Keratinocyte (primary cell): ENCODE measurements around the gene BABAM2. TPM values are rescaled to one million over a fixed set of nuclear protein-coding genes. Genes with fewer than 3 reads are reported as not detected.

Experiments used
- DNase-seq: peaks from one replicate; pipeline ENCODE4 v3.0.0-alpha.2; 2011; ENCODE audit warnings: low read depth, missing footprints, low spot score
- FAIRE-seq: peaks from 2 replicates; lab custom pipeline; 2011; peaks lifted over from hg19 to GRCh38; lab: Jason Lieb, UNC
- H2AFZ ChIP-seq: 2 replicates; pipeline ENCODE4 v1.6.0; 2012; ENCODE audit warnings: low read length, control low read depth, inconsistent platforms; ENCODE audit not compliant: control insufficient read depth
- H3K27ac ChIP-seq: 2 replicates; pipeline ENCODE4 v1.5.1; 2011; ENCODE audit warnings: low read length; ENCODE audit not compliant: control insufficient read depth, insufficient read depth
- H3K27me3 ChIP-seq: 3 replicates; pipeline ENCODE4 v1.6.0; 2011; ENCODE audit warnings: low read length; ENCODE audit not compliant: control insufficient read depth, insufficient read depth; ENCODE audit errors: extremely low read depth
- H3K36me3 ChIP-seq, 2 experiments: 2 replicates in 1 of 2; 3 replicates in 1 of 2; pipeline ENCODE4 v1.5.1; 2011; ENCODE audit warnings: low read length in 2 of 2, mild to moderate bottlenecking in 1 of 2; ENCODE audit not compliant: control insufficient read depth in 2 of 2, insufficient read depth in 2 of 2; ENCODE audit errors: extremely low read depth in 1 of 2
- H3K4me1 ChIP-seq: 3 replicates; pipeline ENCODE4 v1.5.1; 2011; ENCODE audit warnings: low read length; ENCODE audit not compliant: control insufficient read depth, insufficient read depth; ENCODE audit errors: extremely low read depth
- H3K4me2 ChIP-seq: 3 replicates; pipeline ENCODE4 v1.6.0; 2011; ENCODE audit warnings: low read depth, low read length; ENCODE audit not compliant: control insufficient read depth, insufficient read depth; ENCODE audit errors: extremely low read depth
- H3K4me3 ChIP-seq, 3 experiments: fragments of 200-600 bp in 1 of 3; sonication (generic) in 1 of 3; 2 replicates in 2 of 3; 3 replicates in 1 of 3; pipeline ENCODE4 v1.5.1; 2011 to 2016; ENCODE audit warnings: low read length in 3 of 3, mild to moderate bottlenecking in 3 of 3, control low read depth in 2 of 3, inconsistent platforms in 1 of 3, low read depth in 1 of 3, mixed read lengths in 1 of 3, mixed run types in 1 of 3, moderate library complexity in 1 of 3; ENCODE audit not compliant: control insufficient read depth in 2 of 3, insufficient read depth in 2 of 3; ENCODE audit errors: extremely low read depth in 1 of 3
- H3K79me2 ChIP-seq: 2 replicates; pipeline ENCODE4 v1.6.0; 2012; ENCODE audit warnings: low read length; ENCODE audit not compliant: control insufficient read depth, insufficient read depth
- H3K9ac ChIP-seq: 3 replicates; pipeline ENCODE4 v1.6.0; 2011; ENCODE audit warnings: low read length; ENCODE audit not compliant: control insufficient read depth, insufficient read depth; ENCODE audit errors: extremely low read depth
- H3K9me1 ChIP-seq: 3 replicates; pipeline ENCODE4 v1.6.0; 2011; ENCODE audit warnings: low read length; ENCODE audit not compliant: control insufficient read depth, insufficient read depth; ENCODE audit errors: extremely low read depth
- H3K9me3 ChIP-seq: 2 replicates; pipeline ENCODE4 v1.5.1; 2012; ENCODE audit warnings: low read depth, low read length; ENCODE audit not compliant: control insufficient read depth
- H4K20me1 ChIP-seq: 3 replicates; pipeline ENCODE4 v1.6.0; 2011; ENCODE audit warnings: low read length; ENCODE audit not compliant: control insufficient read depth, insufficient read depth; ENCODE audit errors: extremely low read depth
- EZH2 ChIP-seq: IDR thresholded peaks from one replicate; pipeline ENCODE4 v1.6.1; 2012; ENCODE audit warnings: inconsistent platforms, mild to moderate bottlenecking, low read length, moderate library complexity
- dilution Hi-C: fragments of 300-500 bp; cut with MboI; formaldehyde crosslinking; loops from one replicate; pipeline ENCODE4 v1.7.0; 2020; ENCODE audit warnings: low sequenced_read_pairs; ENCODE audit not compliant: extremely low pct_ligation_motif_present
- polyA plus RNA-seq, 5 experiments: library from polyadenylated mRNA; depleted of rRNA in 3 of 5; stranded (reverse) in 3 of 5; stranded (forward) in 1 of 5; unstranded in 1 of 5; fragments of >200 nt; gene quantifications; 1 replicate in 1 of 5; 2 replicates in 3 of 5; 3 replicates in 1 of 5; pipeline versions ENCODE4 v1.2.1 to v1.2.3, GENCODE V29; 2011 to 2012; ENCODE audit warnings: missing spikeins in 2 of 5, low read depth in 1 of 5, low replicate concordance in 1 of 5
- TF ChIP-seq, protein P1 (sequence below), 3 experiments: IDR thresholded peaks in 1 of 3; conservative IDR thresholded peaks in 1 of 3; optimal IDR thresholded peaks in 1 of 3; 2 replicates in 2 of 3; 3 replicates in 1 of 3; pipeline versions ENCODE3 to v1.5.1; 2011; ENCODE audit warnings: low read length in 3 of 3, mild to moderate bottlenecking in 3 of 3, moderate library complexity in 2 of 3, control low read depth in 1 of 3, inconsistent platforms in 1 of 3; ENCODE audit not compliant: insufficient read depth in 2 of 3; ENCODE audit errors: extremely low read depth in 1 of 3

Gene BABAM2
- polyA plus RNA-seq, 1 donor (not counting 4 experiments of a cell fraction or from before 2014, with no cell fraction given), result 29.8 TPM

DNA sequence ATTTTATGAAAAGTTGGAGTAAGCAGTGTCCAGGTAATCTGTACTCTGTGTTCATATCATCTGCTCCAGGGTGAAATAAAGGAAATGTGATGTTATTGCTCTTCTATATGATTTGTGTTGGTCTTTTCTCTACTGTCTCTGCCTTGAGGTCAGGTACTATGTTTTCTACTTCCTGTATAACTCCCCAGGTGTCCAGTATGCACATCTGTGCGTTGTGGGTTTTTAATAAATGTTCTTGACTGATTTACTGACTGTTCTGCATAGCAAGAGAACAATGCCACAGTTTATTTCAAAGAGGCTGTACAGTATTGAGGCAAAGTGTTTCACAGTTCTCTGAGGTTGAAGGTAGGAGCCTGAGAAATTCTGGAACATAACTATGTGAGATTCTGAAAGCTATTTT, 89.7 kb downstream of the BABAM2 start:
- peak; percentile 9 for FAIRE-seq
- H3K79me2 ChIP-seq, result no peaks in the 10 kb centered on the region
- H3K9me1 ChIP-seq, result no peaks in the 10 kb centered on the region
- no peak for DNase-seq
- H3K27ac ChIP-seq, result no peak overlapping the region
- H4K20me1 ChIP-seq, result no peaks in the 10 kb centered on the region
- no peaks in the 10 kb centered on the region for H3K9me3 ChIP-seq
- H3K4me3 ChIP-seq, result no peak overlapping the region
- no peak overlapping the region for H3K9ac ChIP-seq
- H3K4me1 ChIP-seq, result peaks cover 19% of the 10 kb centered on the region
- H2AFZ ChIP-seq, result peak overlapping the region; percentile 52
- no peaks in the 10 kb centered on the region for H3K27me3 ChIP-seq
- H3K36me3 ChIP-seq, result no peaks in the 10 kb centered on the region
- TF ChIP-seq, protein P1, sequence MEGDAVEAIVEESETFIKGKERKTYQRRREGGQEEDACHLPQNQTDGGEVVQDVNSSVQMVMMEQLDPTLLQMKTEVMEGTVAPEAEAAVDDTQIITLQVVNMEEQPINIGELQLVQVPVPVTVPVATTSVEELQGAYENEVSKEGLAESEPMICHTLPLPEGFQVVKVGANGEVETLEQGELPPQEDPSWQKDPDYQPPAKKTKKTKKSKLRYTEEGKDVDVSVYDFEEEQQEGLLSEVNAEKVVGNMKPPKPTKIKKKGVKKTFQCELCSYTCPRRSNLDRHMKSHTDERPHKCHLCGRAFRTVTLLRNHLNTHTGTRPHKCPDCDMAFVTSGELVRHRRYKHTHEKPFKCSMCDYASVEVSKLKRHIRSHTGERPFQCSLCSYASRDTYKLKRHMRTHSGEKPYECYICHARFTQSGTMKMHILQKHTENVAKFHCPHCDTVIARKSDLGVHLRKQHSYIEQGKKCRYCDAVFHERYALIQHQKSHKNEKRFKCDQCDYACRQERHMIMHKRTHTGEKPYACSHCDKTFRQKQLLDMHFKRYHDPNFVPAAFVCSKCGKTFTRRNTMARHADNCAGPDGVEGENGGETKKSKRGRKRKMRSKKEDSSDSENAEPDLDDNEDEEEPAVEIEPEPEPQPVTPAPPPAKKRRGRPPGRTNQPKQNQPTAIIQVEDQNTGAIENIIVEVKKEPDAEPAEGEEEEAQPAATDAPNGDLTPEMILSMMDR (optimal IDR thresholded peaks at IDR 0.05 in 1 of 3, IDR thresholded peaks at IDR 0.05 in 1 of 3, conservative IDR thresholded peaks at IDR 0.05 in 1 of 3; ENCODE audit: extremely low read depth in 1 of 3, insufficient read depth in 2 of 3, low read length in 3 of 3), result no peak
- no peak for TF ChIP-seq EZH2
- H3K4me2 ChIP-seq, result no peak overlapping the region
- dilution Hi-C loops, result no loop called here

DNA sequence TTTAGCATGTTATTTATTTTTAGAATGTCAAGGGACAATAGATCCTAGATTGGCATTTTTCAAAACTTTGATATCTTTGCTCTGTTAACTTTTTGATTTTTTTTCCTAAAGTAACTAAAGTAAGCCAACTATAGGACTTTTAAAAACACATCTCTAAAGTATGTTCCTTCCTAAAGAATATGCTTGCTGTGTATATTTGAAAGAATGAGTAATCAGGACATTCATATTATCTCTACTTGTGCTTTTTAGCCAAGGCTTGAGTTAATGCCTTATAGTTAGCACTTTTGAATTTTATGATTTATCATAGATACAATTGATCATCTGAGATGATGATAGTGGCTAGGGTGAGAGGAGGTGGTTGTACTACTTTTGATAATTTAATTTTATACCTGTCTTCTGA, 93.6 kb downstream of the BABAM2 start:
- DNase-seq, result no peak
- H3K36me3 ChIP-seq, result no peaks in the 10 kb centered on the region
- H3K4me3 ChIP-seq, result no peak overlapping the region
- H3K4me1 ChIP-seq, result peaks cover 18% of the 10 kb centered on the region
- no peak overlapping the region for H3K4me2 ChIP-seq
- no peaks in the 10 kb centered on the region for H3K79me2 ChIP-seq
- no peaks in the 10 kb centered on the region for H4K20me1 ChIP-seq
- no peaks in the 10 kb centered on the region for H3K27me3 ChIP-seq
- no peak overlapping the region for H2AFZ ChIP-seq
- TF ChIP-seq, protein P1 (optimal IDR thresholded peaks at IDR 0.05 in 1 of 3, IDR thresholded peaks at IDR 0.05 in 1 of 3, conservative IDR thresholded peaks at IDR 0.05 in 1 of 3; ENCODE audit: extremely low read depth in 1 of 3, insufficient read depth in 2 of 3, low read length in 3 of 3), result no peak
- no peak for TF ChIP-seq EZH2
- no peak overlapping the region for H3K27ac ChIP-seq
- dilution Hi-C loops, result no loop called here
- H3K9ac ChIP-seq, result no peak overlapping the region
- H3K9me1 ChIP-seq, result no peaks in the 10 kb centered on the region
- H3K9me3 ChIP-seq, result no peaks in the 10 kb centered on the region
- no peak for FAIRE-seq
